Chondrocyte (in vitro differentiated cells): ENCODE results near the gene HNF4A. TPM values are rescaled to one million over a fixed set of nuclear protein-coding genes. Genes with fewer than 3 reads are reported as not detected.

Source experiments
- DNase-seq: peaks from one replicate; pipeline ENCODE4 v3.0.0; 2021; ENCODE audit warnings: mixed read lengths, low spot score
- H3K27ac Mint-ChIP-seq: one replicate; pipeline ENCODE4 v1.8.0; 2021; ENCODE audit warnings: mild to moderate bottlenecking, moderate library complexity, mixed read lengths; ENCODE audit not compliant: unreplicated experiment
- H3K27me3 Mint-ChIP-seq: 2 replicates; pipeline ENCODE4 v1.8.0; 2021; ENCODE audit warnings: low read depth, mixed read lengths
- H3K36me3 Mint-ChIP-seq: 2 replicates; pipeline ENCODE4 v1.8.0; 2021; ENCODE audit warnings: low read depth, mixed read lengths
- H3K4me1 Mint-ChIP-seq: 2 replicates; pipeline ENCODE4 v1.8.0; 2021; ENCODE audit warnings: low read depth, mild to moderate bottlenecking, mixed read lengths
- H3K4me3 Mint-ChIP-seq: one replicate; pipeline ENCODE4 v1.8.0; 2021; ENCODE audit warnings: mild to moderate bottlenecking, moderate library complexity, mixed read lengths; ENCODE audit not compliant: unreplicated experiment
- H3K9me3 Mint-ChIP-seq: 2 replicates; pipeline ENCODE4 v1.8.0; 2021; ENCODE audit warnings: low read depth, mixed read lengths
- total RNA-seq: library from RNA; stranded (reverse); gene quantifications from 3 replicates; pipeline ENCODE4 v1.2.1, GENCODE V29; 2021
- TF ChIP-seq, protein P1 (sequence below): fragments of 200-600 bp; sonication (generic); IDR thresholded peaks from 2 replicates; pipeline ENCODE4 v1.5.0; 2021; ENCODE audit warnings: antibody characterized with exemption, mild to moderate bottlenecking, moderate library complexity

Gene HNF4A
- total RNA-seq, 1 donor from 2014 or later: not detected

DNA sequence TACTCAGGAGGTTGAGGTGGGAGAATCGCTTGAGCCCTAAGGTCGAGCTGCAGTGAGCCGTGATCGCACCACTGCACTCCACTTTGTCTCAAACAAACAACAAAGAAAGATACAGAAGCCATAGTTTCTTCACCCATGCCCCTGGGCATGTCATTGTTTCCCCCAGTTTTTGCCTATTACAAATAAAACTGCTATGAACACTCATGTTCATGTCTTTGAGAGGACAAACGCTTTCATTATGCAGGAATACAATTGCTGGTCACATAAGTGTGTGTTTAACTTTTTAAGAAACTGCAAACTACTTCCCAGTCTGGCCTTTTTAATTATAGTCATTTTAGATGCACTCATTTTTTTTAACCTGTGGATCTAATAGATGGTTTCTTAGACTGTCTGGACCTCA lies 108.0 kb downstream of the HNF4A start:
- Mint-ChIP-seq H3K36me3 (no peaks in the 10 kb centered on the region), H3K27me3 (no peaks in the 10 kb centered on the region), H3K9me3 (no peaks in the 10 kb centered on the region), H3K4me3 (no peak overlapping the region), H3K27ac (no peak overlapping the region), H3K4me1 (peaks cover 15% of the 10 kb centered on the region)
- TF ChIP-seq, protein P1, sequence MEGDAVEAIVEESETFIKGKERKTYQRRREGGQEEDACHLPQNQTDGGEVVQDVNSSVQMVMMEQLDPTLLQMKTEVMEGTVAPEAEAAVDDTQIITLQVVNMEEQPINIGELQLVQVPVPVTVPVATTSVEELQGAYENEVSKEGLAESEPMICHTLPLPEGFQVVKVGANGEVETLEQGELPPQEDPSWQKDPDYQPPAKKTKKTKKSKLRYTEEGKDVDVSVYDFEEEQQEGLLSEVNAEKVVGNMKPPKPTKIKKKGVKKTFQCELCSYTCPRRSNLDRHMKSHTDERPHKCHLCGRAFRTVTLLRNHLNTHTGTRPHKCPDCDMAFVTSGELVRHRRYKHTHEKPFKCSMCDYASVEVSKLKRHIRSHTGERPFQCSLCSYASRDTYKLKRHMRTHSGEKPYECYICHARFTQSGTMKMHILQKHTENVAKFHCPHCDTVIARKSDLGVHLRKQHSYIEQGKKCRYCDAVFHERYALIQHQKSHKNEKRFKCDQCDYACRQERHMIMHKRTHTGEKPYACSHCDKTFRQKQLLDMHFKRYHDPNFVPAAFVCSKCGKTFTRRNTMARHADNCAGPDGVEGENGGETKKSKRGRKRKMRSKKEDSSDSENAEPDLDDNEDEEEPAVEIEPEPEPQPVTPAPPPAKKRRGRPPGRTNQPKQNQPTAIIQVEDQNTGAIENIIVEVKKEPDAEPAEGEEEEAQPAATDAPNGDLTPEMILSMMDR: no peak
- DNase-seq: no peak

DNA sequence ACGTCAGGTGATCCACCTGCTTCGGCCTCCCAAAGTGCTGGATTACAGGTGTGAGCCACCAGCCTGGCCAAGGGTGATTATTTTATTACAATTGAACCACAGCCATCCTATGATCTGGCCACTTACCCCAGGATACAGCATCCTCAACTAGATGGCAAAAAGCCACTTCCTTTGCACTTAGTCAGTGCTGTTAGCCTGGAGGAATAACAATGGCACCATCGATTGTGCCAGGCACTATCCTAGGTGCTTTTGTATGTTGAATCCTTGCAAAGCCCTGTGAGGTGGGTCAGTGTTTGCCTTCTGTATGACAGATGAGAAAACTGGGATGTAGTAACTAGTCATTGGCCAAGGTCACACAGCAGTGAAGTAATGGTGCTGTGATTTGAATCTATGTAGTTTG lies 109.0 kb downstream of the HNF4A start:
- Mint-ChIP-seq H3K9me3 (no peaks in the 10 kb centered on the region), H3K36me3 (no peaks in the 10 kb centered on the region), H3K4me1 (peaks cover 15% of the 10 kb centered on the region), H3K27ac (no peak overlapping the region), H3K27me3 (no peaks in the 10 kb centered on the region), H3K4me3 (no peak overlapping the region)
- DNase-seq: no peak
- TF ChIP-seq, protein P1: no peak

DNA sequence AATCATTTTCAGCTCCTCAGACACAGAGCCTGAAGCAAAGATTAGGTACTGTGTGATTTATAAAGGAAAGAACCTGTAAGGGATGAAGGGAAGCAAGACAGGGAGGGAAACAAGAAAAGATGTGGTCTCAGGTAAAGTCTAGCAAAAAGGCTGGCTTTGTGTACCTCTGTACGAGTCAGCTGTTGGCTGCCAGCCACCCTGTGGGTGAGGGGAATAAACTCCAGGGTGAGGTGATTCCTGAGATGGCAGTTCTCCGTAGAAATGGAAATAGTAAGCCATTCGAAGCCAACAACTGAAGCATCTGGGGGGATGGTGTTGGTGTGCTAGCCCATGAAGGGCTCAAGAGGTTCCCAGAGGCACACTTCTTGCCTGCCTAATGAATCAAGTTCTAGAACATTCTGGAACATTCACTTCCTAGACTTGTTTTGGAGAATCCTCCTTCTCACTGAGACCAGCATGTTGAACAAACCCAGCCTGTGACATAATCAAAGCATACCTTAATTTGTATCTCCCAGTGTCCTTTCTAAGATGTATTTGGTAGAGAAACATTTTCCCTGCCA lies 109.6 kb downstream of the HNF4A start:
- Mint-ChIP-seq H3K36me3 (no peaks in the 10 kb centered on the region), H3K9me3 (no peaks in the 10 kb centered on the region), H3K27ac (no peak overlapping the region), H3K4me3 (no peak overlapping the region), H3K27me3 (no peaks in the 10 kb centered on the region), H3K4me1 (peaks cover 15% of the 10 kb centered on the region)
- DNase-seq: peak; percentile 27
- TF ChIP-seq, protein P1: no peak

DNA sequence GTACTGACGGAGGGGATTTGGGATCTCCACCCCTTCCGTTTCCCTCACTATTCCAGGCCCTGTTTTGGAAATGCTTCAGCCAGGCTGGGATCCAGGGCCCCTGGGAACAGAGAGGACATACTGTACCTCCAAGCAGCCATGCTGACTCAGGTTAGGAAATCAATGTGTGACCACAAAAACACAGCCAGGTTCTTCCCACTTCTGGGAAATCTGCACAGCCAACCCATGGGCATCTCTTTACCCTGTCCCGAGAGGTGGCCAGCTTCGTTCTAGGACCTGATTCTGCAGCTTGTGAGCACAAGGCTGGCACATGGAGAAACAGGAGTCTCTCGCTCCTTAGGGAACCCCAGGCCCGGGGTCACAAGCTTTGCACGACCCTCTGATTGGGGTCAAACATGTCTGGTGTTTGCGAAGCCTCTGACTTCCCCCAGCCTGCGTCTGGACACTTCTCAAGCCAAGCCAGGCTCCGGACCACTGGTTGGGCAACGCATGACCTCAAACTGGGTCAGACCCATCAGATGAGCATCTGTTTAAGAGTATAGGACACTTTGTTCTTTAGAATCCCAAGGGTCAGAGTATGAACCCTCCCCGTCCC lies 111.9 kb downstream of the HNF4A start:
- Mint-ChIP-seq H3K36me3 (no peaks in the 10 kb centered on the region), H3K4me1 (peaks cover 15% of the 10 kb centered on the region), H3K4me3 (no peak overlapping the region), H3K27ac (no peak overlapping the region), H3K27me3 (no peaks in the 10 kb centered on the region), H3K9me3 (no peaks in the 10 kb centered on the region)
- DNase-seq: no peak
- TF ChIP-seq, protein P1: no peak

DNA sequence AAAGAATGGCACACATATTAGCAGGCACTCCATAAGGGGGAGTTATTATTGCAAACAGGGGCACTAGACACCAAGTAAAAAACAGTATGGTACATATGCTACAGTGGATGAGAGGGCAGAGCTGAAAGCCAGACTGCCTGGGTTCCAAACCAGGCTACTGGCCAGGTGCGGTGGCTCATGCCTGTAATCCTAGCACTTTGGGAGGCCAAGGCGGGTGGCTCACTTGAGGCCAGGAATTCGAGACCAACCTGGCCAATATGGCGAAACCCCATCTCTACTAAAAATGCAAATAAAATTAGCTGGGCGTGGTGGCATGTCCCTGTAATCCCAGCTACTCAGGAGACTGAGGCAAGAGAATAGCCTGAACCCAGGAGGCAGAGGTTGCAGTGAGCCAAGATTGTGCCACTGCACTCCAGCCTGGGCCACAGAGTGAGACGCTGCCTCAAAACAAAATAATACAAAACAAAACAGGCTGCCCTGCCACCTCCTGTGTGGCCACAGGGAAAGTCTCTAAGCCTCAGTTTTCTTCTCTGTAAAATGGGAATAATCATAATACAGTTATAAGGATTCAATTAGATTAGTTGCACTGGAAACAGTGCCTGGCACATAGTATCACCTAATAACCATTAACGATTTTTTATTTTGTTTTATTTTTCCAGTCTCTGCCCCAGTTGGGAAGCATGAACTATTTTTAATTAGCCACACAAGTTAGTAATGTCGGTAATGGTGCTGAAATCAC lies 112.7 kb downstream of the HNF4A start:
- TF ChIP-seq, protein P1: no peak
- H3K9me3 Mint-ChIP-seq: no peaks in the 10 kb centered on the region
- no peak for DNase-seq
- peaks cover 15% of the 10 kb centered on the region for H3K4me1 Mint-ChIP-seq
- no peak overlapping the region for H3K27ac Mint-ChIP-seq
- H3K4me3 Mint-ChIP-seq: no peak overlapping the region
- H3K36me3 Mint-ChIP-seq: no peaks in the 10 kb centered on the region
- H3K27me3 Mint-ChIP-seq: no peaks in the 10 kb centered on the region
